Spleen (tissue), 7 donors: ENCODE data around the gene CHD1.

ENCODE experiments used
- POLR2A ChIP-seq, 3 donors: fragments of 450-650 bp; IDR thresholded peaks; one replicate each; pipeline ENCODE4 v1.5.1; 2017; ENCODE audit warnings: antibody characterized with exemption in 3 of 3, mild to moderate bottlenecking in 1 of 3
- TF ChIP-seq, protein P1 (sequence below), 11 experiments: fragments of 200-600 bp in 7 of 11; fragments of 450-650 bp in 4 of 11; sonication (generic) in 4 of 11; IDR thresholded peaks in 8 of 11; conservative IDR thresholded peaks in 3 of 11; 1 replicate in 7 of 11; 2 replicates in 4 of 11; pipeline versions ENCODE4 v1.4.0 to v1.8.0; 2016 to 2021; ENCODE audit warnings: antibody characterized with exemption in 11 of 11, inconsistent platforms in 4 of 11, mild to moderate bottlenecking in 1 of 11
- donor health status: DM: no; HTN: no; CAD: no; lungs with moderate emphysema.
- donor health status: DM: no; HTN: no; CAD: no.
- donor health status: DM: no; HTN: no; CAD: no.

DNA sequence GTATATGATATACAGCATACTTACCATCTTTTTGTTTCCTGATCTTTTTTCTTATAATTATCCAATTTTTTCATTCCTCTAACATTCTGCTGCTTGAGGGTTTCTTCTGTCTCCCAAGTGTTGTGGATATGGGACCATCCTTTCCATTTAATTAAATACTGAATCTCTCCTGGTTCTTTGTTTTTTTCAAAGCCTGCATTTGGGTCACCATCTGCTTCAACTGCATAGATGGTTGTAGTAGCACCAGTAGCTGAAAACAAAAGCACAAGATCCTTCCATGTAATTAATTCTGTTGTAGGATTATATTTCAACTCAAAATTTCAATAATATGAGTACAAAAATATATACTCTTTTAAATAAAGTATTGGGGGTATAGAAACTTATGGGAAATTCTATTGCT, 29.4 kb downstream of the CHD1 start:
- TF ChIP-seq POLR2A (IDR thresholded peaks at IDR 0.05), result no peak
- TF ChIP-seq, protein P1, sequence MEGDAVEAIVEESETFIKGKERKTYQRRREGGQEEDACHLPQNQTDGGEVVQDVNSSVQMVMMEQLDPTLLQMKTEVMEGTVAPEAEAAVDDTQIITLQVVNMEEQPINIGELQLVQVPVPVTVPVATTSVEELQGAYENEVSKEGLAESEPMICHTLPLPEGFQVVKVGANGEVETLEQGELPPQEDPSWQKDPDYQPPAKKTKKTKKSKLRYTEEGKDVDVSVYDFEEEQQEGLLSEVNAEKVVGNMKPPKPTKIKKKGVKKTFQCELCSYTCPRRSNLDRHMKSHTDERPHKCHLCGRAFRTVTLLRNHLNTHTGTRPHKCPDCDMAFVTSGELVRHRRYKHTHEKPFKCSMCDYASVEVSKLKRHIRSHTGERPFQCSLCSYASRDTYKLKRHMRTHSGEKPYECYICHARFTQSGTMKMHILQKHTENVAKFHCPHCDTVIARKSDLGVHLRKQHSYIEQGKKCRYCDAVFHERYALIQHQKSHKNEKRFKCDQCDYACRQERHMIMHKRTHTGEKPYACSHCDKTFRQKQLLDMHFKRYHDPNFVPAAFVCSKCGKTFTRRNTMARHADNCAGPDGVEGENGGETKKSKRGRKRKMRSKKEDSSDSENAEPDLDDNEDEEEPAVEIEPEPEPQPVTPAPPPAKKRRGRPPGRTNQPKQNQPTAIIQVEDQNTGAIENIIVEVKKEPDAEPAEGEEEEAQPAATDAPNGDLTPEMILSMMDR (IDR thresholded peaks at IDR 0.05 in 8 of 11, conservative IDR thresholded peaks at IDR 0.05 in 3 of 11), result no peak
